ENCODE measurements around the gene LRP1B. TPM values are rescaled to one million over a fixed set of nuclear protein-coding genes. Genes with fewer than 3 reads are reported as not detected.

LRP1B gene
- total RNA-seq, 2 donors from 2014 or later, result 0.79 to 1.8 TPM

GRCh38 chr2:141490886-141491285 lies 639.9 kb downstream of the LRP1B start:
- Histone ChIP-seq H3K4me1 (ENCODE audit: control insufficient read depth, insufficient read depth, low read length) (peaks cover 3% of the 10 kb centered on the region), H3K4me3 (ENCODE audit: low read length) (no peak overlapping the region), H3K27me3 (ENCODE audit: control insufficient read depth, insufficient read depth, low read length, poor library complexity, severe bottlenecking) (no peaks in the 10 kb centered on the region), H3K9ac (ENCODE audit: extremely low read depth, low read length, poor library complexity, severe bottlenecking) (no peak overlapping the region), H3K9me3 (ENCODE audit: control insufficient read depth, low read length) (no peaks in the 10 kb centered on the region), H3K36me3 (ENCODE audit: control insufficient read depth, insufficient read depth, low read length) (no peaks in the 10 kb centered on the region), H3K27ac (ENCODE audit: low read depth, low read length) (no peak overlapping the region)
- TF ChIP-seq CTCF (conservative IDR thresholded peaks at IDR 0.05), result no peak
- Mint-ChIP-seq H3K27me3 (ENCODE audit: insufficient read depth) (no peaks in the 10 kb centered on the region), H3K27ac (no peak overlapping the region), H3K36me3 (ENCODE audit: low read depth) (no peaks in the 10 kb centered on the region), H3K4me3 (no peak overlapping the region), H3K9me3 (no peaks in the 10 kb centered on the region), H3K4me1 (peaks cover 5% of the 10 kb centered on the region)
- no peak for DNase-seq
- no CpG with 5 or more reads among the region's 1 CpG for WGBS, 2 experiments (ENCODE audit: insufficient coverage in 1 of 2, insufficient read length in 1 of 2)

- Mint-ChIP-seq H3K36me3 (ENCODE audit: low read depth) (no peaks in the 10 kb centered on the region), H3K4me3 (no peak overlapping the region), H3K27ac (no peak overlapping the region), H3K4me1 (peaks cover 17% of the 10 kb centered on the region), H3K27me3 (ENCODE audit: insufficient read depth) (no peaks in the 10 kb centered on the region), H3K9me3 (peaks cover 2% of the 10 kb centered on the region)
- WGBS, 2 experiments (ENCODE audit: insufficient coverage in 1 of 2, insufficient read length in 1 of 2), result 96% methylated on average over 3 of the region's 3 CpGs; no CpG with 5 or more reads in 1 of the 2 experiments
- TF ChIP-seq CTCF (conservative IDR thresholded peaks at IDR 0.05), result no peak
- Histone ChIP-seq H3K9me3 (ENCODE audit: control insufficient read depth, low read length) (no peaks in the 10 kb centered on the region), H3K27ac (ENCODE audit: low read depth, low read length) (no peak overlapping the region), H3K9ac (ENCODE audit: extremely low read depth, low read length, poor library complexity, severe bottlenecking) (no peak overlapping the region), H3K4me1 (ENCODE audit: control insufficient read depth, insufficient read depth, low read length) (peaks cover 14% of the 10 kb centered on the region), H3K27me3 (ENCODE audit: control insufficient read depth, insufficient read depth, low read length, poor library complexity, severe bottlenecking) (no peaks in the 10 kb centered on the region), H3K4me3 (ENCODE audit: low read length) (no peak overlapping the region), H3K36me3 (ENCODE audit: control insufficient read depth, insufficient read depth, low read length) (no peaks in the 10 kb centered on the region)
- DNase-seq, result no peak
Measured at GRCh38 chr2:141482697-141483096, 648.1 kb downstream of the LRP1B start.

- no peaks in the 10 kb centered on the region for H3K27me3 Mint-ChIP-seq (ENCODE audit: insufficient read depth)
- no peaks in the 10 kb centered on the region for H3K9me3 ChIP-seq (ENCODE audit: control insufficient read depth, low read length)
- H3K36me3 Mint-ChIP-seq (ENCODE audit: low read depth), result no peaks in the 10 kb centered on the region
- no peaks in the 10 kb centered on the region for H3K27me3 ChIP-seq (ENCODE audit: control insufficient read depth, insufficient read depth, low read length, poor library complexity, severe bottlenecking)
- H3K4me3 Mint-ChIP-seq, result no peak overlapping the region
- no peak overlapping the region for H3K9ac ChIP-seq (ENCODE audit: extremely low read depth, low read length, poor library complexity, severe bottlenecking)
- H3K27ac ChIP-seq (ENCODE audit: low read depth, low read length), result no peak overlapping the region
- H3K4me1 ChIP-seq (ENCODE audit: control insufficient read depth, insufficient read depth, low read length), result peaks cover 15% of the 10 kb centered on the region
- DNase-seq, result no peak
- no peak overlapping the region for H3K27ac Mint-ChIP-seq
- no peak overlapping the region for H3K4me3 ChIP-seq (ENCODE audit: low read length)
- no peak for TF ChIP-seq CTCF (conservative IDR thresholded peaks at IDR 0.05)
- peaks cover 10% of the 10 kb centered on the region for H3K4me1 Mint-ChIP-seq
- WGBS, 2 experiments (ENCODE audit: insufficient coverage in 1 of 2, insufficient read length in 1 of 2), result 75 to 80% methylated on average over 4 to 5 of the region's 6 CpGs
- peaks cover 5% of the 10 kb centered on the region for H3K9me3 Mint-ChIP-seq
- H3K36me3 ChIP-seq (ENCODE audit: control insufficient read depth, insufficient read depth, low read length), result no peaks in the 10 kb centered on the region
Measured at GRCh38 chr2:141475801-141476200, 655.0 kb downstream of the LRP1B start.
